Esophagus muscularis mucosa (tissue), 4 donors: Measurements from ENCODE around the gene HPF1.

Experiments
- CTCF ChIP-seq, 3 experiments: fragments of 200-600 bp in 2 of 3; fragments of 450-650 bp in 1 of 3; sonication (generic) in 2 of 3; IDR thresholded peaks; one replicate each; pipeline ENCODE4 v1.5.1; 2017 to 2019; ENCODE audit warnings: antibody characterized with exemption in 3 of 3, mild to moderate bottlenecking in 2 of 3, moderate library complexity in 1 of 3
- EP300 ChIP-seq: sonication (generic); formaldehyde crosslinking; IDR thresholded peaks from one replicate; pipeline ENCODE4 v1.6.1; 2017; ENCODE audit warnings: antibody characterized with exemption
- POLR2A ChIP-seq: fragments of 450-650 bp; IDR thresholded peaks from one replicate; pipeline ENCODE4 v1.6.1; 2017; ENCODE audit warnings: antibody characterized with exemption, moderate library complexity, mild to moderate bottlenecking, low read depth

- no peak for TF ChIP-seq CTCF (IDR thresholded peaks at IDR 0.05)
- TF ChIP-seq POLR2A, result no peak
- TF ChIP-seq EP300, result no peak
These were observed 68.1 kb downstream of the HPF1 start for GRCh38 chr4:169689681-169690080.
